NCI-H446 (cell line): Measurements from ENCODE around the gene MINK1.

Experiments used
- DNase-seq, 2 experiments: peaks; one replicate each; lab custom pipeline; 2025; lab: John Stamatoyannopoulos, UW

The MINK1 gene

GRCh38 chr17:4933646-4934045, 100.5 kb downstream of the MINK1 start:
- no peak for DNase-seq

- peak in 1 of 2 experiments; percentile 41 for DNase-seq
These were observed 101.2 kb downstream of the MINK1 start for GRCh38 chr17:4934173-4934979.

- no peak for DNase-seq
These were observed 102.5 kb downstream of the MINK1 start for GRCh38 chr17:4935650-4936049.

GRCh38 chr17:4936436-4936835, 103.3 kb downstream of the MINK1 start:
- DNase-seq: no peak

GRCh38 chr17:4937553-4937952, 104.4 kb downstream of the MINK1 start:
- DNase-seq: no peak

- no peak for DNase-seq
These were observed 104.9 kb downstream of the MINK1 start for GRCh38 chr17:4938069-4938491.

GRCh38 chr17:4938688-4939545, 105.8 kb downstream of the MINK1 start:
- DNase-seq: no peak

- no peak for DNase-seq
These were observed 106.3 kb downstream of the MINK1 start for GRCh38 chr17:4939546-4939795.

GRCh38 chr17:4939796-4940554, 106.8 kb downstream of the MINK1 start, which contains the start of the genes RNF167 and SLC25A11:
RNF167 (plus strand) TSS chr17:4940268; CDS start chr17:4940910, 642 bp downstream.
SLC25A11 (minus strand) TSS chr17:4940046; CDS start chr17:4939910, 136 bp downstream.
- DNase-seq: peak; percentile 99

GRCh38 chr17:4940555-4941318, 107.6 kb downstream of the MINK1 start:
- no peak for DNase-seq

- no peak for DNase-seq
These were observed 108.1 kb downstream of the MINK1 start for GRCh38 chr17:4941319-4941610.

- DNase-seq: no peak
These were observed 109.8 kb downstream of the MINK1 start for GRCh38 chr17:4942760-4943508.

- DNase-seq: no peak
These were observed 111.0 kb downstream of the MINK1 start for GRCh38 chr17:4944163-4944553.

- no peak for DNase-seq
These were observed 111.5 kb downstream of the MINK1 start for GRCh38 chr17:4944554-4945175.

GRCh38 chr17:4945176-4945943, 112.2 kb downstream of the MINK1 start:
- peak in 1 of 2 experiments; percentile 44 for DNase-seq

GRCh38 chr17:4945944-4946280, 112.8 kb downstream of the MINK1 start:
- no peak for DNase-seq

- no peak for DNase-seq
These were observed 113.3 kb downstream of the MINK1 start for GRCh38 chr17:4946312-4946976.

- no peak for DNase-seq
These were observed 113.9 kb downstream of the MINK1 start for GRCh38 chr17:4947010-4947410.
